GM19372 (cell line): ENCODE data around the gene TCL1A.
"Not testable (repeated sequence)": the region's sequence is repeated elsewhere in the genome, so short reads cannot be mapped to it uniquely, and the experiment has no call there.

Experiments
- ATAC-seq: cut with Tn5 transposase; IDR thresholded peaks from one replicate; pipeline ENCODE4 v1.9.1; 2021; ENCODE audit warnings: mild to moderate bottlenecking, low read depth, moderate library complexity; ENCODE audit not compliant: unreplicated experiment

Gene TCL1A

DNA sequence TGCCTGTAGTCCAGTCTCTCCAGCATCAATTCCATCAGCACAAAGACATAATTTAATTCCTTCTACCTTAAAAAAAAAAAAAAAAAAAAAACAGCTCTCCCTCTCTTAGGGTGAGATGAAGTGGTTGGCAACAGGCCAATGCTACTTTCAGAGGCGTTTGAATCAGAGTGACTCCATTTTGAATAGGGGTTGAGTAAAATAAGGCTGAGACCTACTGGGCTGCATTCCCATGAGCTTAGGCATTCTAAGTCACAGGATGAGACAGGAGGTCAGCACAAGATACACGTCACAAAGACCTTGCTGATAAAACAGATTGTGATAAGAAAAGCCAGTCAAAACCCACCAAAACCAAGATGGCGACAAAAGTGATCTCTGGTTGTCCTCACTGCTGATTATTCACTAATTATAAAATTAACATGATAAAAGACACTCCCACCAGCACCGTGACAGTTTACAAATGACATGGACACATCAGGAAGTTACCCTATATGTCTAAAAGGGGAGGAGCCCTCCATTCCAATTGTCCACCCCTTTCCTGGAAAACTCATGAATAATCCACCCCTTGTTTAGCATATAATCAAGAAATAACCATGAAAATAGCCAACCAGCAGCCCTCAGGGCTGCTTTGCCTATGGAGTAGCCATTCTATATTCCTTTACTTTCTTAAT lies 34.6 kb downstream of the TCL1A start:
- no peak for ATAC-seq

DNA sequence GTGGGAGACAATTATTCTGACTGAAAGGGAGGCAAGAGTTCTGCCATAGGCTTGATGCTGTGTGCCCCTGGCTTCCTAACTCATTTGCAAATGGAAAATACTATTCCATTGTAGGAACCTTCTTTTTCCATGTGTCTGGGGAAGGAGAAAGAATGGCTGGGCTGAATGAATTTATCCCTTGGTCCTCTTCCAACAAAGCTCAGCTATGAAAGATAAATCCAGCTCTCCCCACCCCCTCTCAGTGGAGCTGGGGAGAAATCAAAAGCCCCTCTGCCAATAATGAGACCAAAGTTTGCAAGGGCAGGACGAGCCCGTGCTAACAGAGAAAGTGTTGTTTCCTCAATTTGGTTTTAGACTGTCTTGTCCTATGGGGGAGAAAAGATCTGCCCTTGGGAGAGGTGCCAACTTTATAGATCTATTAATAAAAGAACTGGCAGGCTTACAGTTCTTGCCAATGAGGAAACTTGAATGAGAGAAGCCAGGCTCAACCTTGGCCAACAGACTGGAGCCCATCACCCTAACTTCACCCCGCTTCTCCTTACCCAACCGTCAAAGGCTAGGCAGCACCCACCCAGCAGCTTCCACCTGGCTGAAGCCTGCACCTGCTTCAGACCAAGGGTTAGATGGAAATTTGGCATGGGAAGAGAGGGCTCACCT lies 36.6 kb downstream of the TCL1A start:
- ATAC-seq, result no peak

DNA sequence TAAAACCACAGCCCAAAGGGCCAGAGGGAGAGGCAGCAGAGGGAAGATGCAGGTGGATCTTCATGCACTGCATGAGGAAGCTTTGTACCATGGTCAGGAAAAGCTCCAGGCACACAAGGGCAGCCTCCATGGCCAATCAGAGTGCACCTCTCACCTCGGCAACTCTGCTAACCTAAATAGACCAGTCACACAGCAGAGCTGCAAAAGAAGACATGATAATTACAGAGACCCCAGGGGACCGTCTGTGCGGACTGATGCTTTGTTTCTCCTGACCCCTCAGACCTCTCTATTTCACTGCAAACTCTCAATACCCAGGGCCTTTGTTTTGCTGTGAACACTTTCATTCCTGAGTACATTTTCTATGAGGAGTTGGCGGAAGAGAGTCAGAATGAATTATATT lies 38.4 kb downstream of the TCL1A start:
- ATAC-seq, result no peak

- no peak for ATAC-seq
Observed at GRCh38 chr14:95674613-95675012, 39.3 kb downstream of the TCL1A start.

- ATAC-seq, result no peak
Observed at GRCh38 chr14:95668235-95668772, 45.6 kb downstream of the TCL1A start.

DNA sequence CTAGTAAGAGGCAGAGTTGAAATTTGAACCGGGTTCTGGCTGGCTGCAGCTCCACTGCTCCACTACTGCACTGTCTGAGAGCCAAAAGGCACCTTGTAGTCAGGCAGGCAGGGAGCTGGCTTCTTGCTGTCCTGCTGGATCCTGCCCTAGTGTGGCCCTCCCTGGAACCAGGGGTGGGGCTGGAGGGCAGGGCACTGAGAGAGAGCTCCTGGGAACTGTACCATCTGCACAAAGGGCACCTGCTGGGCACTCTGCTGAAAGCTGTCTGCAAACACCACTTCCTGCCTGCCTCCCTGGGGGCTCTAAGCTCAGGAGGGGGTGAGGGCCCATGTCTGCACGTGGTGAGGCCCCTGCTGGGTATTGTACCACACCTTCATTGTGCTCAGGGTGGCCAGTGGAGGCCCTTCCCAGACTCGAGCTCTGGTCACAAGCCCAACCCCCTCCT lies 46.7 kb downstream of the TCL1A start:
- no peak for ATAC-seq

- ATAC-seq, result no peak
Observed at GRCh38 chr14:95666450-95666849, 47.5 kb downstream of the TCL1A start.

DNA sequence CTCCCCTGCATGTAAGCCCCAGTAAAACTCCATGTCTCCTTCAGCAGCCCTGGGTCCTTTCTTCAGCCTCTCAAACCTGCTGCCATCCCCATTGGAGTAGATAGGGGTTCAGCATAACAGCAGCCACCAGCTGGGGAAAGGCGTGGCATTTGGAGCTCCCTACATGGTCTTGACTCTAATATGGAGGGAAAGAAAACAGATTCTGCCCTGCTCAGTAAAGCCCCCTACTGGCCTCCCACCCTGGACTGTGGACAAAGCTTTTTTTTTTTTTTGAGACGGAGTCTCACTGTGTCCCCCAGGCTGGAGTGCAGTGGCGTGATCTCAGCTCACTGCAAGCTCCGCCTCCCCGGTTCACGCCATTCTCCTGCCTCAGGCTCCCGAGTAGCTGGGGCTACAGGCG lies 48.4 kb downstream of the TCL1A start:
- not testable (repeated sequence) for ATAC-seq

DNA sequence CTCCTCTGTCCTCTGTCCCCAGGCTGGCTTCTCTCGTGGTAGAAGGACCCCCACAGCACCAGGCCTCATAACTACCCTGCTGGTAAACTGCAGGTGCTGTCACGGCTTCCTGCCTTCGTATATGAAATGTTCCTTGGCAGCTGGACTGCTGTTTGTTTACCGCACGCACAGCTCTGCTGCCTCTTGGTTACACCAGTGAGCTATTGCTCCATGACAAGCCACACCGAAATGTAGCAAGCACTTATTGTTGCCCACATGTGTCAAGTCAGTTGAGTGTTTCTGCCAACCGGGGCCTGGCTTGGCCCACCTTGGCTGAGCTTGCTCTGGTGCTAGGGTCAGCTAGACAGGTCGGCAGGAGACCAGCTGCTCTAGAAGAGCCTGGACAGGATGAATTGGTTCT lies 49.4 kb downstream of the TCL1A start:
- ATAC-seq, result peak; percentile 38

GRCh38 chr14:95664066-95664465 lies 49.9 kb downstream of the TCL1A start:
- ATAC-seq, result no peak

DNA sequence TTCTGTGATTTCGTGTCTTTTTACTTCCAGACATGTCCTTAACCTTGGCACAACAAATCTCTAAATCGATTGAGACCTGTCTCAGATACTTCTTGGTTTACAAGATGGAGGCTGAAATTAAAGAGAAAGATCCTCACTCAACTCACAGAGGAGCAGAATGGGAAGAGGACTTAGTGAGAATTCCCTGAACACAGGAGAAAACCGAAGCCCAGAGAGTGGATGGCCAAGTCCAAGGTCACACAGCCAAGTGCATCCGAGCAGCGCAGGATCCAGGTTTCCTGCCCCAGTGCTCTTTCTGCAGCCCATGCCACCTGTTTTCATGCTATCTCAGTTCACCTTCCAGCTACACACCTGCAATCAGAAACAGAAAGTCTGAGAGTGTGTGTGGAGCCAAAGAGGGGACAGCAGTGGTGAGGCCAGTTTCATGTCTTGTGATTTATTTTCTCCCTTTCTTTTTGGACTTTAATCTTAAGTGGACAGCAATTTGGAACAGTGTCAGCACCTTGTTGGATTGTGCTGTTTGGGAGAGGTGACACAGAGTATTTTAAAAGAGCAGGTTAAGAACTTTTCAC lies 50.6 kb downstream of the TCL1A start:
- ATAC-seq, result no peak

- peak; percentile 26 for ATAC-seq
Observed at GRCh38 chr14:95662376-95663186, 51.3 kb downstream of the TCL1A start.

DNA sequence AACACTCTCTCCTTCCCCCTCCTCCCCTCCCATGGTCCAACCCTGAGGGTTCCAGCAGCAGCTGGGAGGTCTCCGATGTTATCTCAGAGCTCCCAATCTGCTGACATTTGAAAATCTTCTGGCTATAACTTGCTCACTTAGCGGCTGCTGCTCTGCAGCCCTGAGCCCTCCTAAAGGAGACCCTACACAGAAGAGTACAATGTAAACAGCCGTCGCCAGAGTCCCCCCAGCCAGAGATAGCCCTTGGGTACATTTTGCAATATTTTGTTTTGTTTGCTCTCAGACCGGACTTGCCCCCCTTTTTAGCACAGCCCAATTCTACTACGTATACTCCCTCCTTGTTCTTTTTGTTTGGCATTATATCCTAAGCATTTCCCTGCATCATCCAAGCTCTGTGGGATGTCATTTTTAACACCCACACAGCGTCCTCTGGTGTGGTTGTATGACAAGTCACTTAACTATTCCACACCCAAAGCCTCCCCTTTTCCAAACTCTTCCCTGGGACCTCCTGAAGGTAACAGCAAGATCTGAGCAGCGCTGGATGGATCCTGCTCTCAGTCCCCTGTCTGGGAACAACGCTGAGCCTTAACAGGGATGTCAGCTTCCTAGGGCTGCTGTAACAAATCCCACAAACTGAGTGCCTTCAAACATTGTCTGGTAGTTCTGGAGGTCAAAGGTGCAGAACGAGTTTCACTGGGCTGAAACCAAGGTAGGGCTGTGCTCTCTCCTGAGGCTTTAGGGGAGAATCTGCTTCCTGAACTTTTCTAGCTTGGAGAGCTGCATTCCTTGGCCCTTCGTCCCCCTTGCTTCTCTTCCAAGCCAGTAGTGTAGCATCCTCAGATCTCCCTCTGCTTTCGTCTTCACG lies 53.0 kb downstream of the TCL1A start:
- ATAC-seq, result no peak

- no peak for ATAC-seq
Observed at GRCh38 chr14:95659990-95660385, 53.9 kb downstream of the TCL1A start.
